Measurements from ENCODE around the gene DIPK2B. TPM values are rescaled to one million over a fixed set of nuclear protein-coding genes. Genes with fewer than 3 reads are reported as not detected.

DIPK2B gene
- total RNA-seq, 1 donor from 2014 or later = 13.2 TPM

DNA sequence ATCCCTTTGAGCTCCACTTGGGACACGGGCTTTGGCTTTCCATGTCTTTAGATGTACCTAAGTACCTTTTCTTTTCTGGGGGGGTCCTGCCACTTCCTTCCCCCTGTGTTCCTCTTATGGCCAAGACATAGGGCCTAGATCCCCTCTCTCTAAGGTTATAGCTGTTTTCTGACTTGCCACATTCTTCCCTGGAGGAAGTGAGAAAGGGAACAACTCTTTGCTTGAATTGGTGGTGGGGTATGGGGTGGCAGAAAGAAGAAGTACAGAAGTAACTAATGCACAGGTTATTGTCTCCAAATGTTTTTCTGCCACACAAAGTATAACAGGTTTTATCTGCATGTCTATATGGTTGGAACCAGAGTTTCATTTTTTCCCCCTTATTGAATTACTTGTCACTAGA, 29.7 kb upstream of the DIPK2B start:
- intact Hi-C loops (cut with micrococcal nuclease) = no loop called here
- Histone ChIP-seq H3K36me3 (no peaks in the 10 kb centered on the region), H3K27ac (replicated peaks) (no peak overlapping the region), H3K4me3 (no peak overlapping the region), H3K9me3 (replicated peaks) (no peaks in the 10 kb centered on the region), H3K27me3 (ENCODE audit: low read depth) (no peaks in the 10 kb centered on the region), H3K4me1 (no peaks in the 10 kb centered on the region)
- no peak for TF ChIP-seq CTCF (IDR thresholded peaks at IDR 0.05; ENCODE audit: borderline replicate concordance)
- DNase-seq = no peak

DNA sequence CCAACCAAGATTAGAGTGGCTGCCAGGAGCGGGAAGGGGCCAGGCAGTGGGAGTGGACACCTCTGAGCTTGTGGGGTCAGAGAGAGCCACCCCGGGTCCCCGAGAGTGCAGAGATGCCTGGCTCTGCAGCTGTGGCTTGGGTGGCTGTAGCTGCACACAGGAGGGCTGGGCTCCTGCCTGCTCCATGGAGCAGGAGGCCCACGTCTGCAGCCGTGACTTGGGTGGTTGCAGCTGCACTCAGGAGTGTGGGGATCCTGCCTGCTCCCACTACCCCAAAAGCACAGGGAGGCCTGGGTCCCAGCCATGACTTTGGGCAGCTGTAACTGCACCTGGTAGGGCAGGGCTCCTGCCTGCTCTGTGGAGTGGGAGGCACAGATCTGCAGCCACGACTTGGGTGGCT, 28.7 kb upstream of the DIPK2B start:
- no peaks in the 10 kb centered on the region for H3K9me3 ChIP-seq (replicated peaks)
- H3K4me1 ChIP-seq = no peaks in the 10 kb centered on the region
- H3K27me3 ChIP-seq (ENCODE audit: low read depth) = no peaks in the 10 kb centered on the region
- no peak for TF ChIP-seq CTCF (IDR thresholded peaks at IDR 0.05; ENCODE audit: borderline replicate concordance)
- DNase-seq = no peak
- no peak overlapping the region for H3K27ac ChIP-seq (replicated peaks)
- H3K4me3 ChIP-seq = no peak overlapping the region
- intact Hi-C loops (cut with micrococcal nuclease) = no loop called here
- no peaks in the 10 kb centered on the region for H3K36me3 ChIP-seq

DNA sequence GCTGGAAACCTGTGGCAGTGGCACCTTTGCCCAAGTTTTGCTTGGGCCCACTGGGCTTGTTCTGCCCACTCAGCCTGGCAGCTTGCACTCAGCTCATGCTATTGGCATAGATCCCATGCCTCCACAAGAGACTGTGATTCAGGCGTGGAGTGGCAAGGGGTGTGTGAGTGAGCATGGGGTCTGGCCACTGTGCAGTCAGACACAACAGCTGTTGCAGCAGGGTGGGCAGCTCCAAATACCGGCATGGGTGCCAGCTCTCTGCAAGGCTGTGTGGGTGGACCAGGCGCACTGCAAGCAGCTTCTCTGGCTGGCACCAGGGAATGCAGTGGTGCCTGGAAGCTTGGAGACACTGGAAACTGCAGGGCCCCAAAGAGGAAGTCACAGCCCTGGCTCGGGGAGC, 27.4 kb upstream of the DIPK2B start:
- no peak overlapping the region for H3K4me3 ChIP-seq
- no peak for TF ChIP-seq CTCF (IDR thresholded peaks at IDR 0.05; ENCODE audit: borderline replicate concordance)
- H3K36me3 ChIP-seq = no peaks in the 10 kb centered on the region
- no peak for DNase-seq
- H3K27ac ChIP-seq (replicated peaks) = no peak overlapping the region
- intact Hi-C loops (cut with micrococcal nuclease) = no loop called here
- H3K27me3 ChIP-seq (ENCODE audit: low read depth) = no peaks in the 10 kb centered on the region
- H3K4me1 ChIP-seq = no peaks in the 10 kb centered on the region
- no peaks in the 10 kb centered on the region for H3K9me3 ChIP-seq (replicated peaks)

- H3K36me3 ChIP-seq = no peaks in the 10 kb centered on the region
- H3K9me3 ChIP-seq (replicated peaks) = peaks cover 15% of the 10 kb centered on the region
- no peak overlapping the region for H3K4me3 ChIP-seq
- intact Hi-C loops (cut with micrococcal nuclease) = no loop called here
- DNase-seq = no peak
- no peak overlapping the region for H3K27ac ChIP-seq (replicated peaks)
- no peaks in the 10 kb centered on the region for H3K27me3 ChIP-seq (ENCODE audit: low read depth)
- TF ChIP-seq CTCF (IDR thresholded peaks at IDR 0.05; ENCODE audit: borderline replicate concordance) = no peak
- H3K4me1 ChIP-seq = no peaks in the 10 kb centered on the region
These were observed 7.6 kb upstream of the DIPK2B start for GRCh38 chrX:45208121-45208856.

DNA sequence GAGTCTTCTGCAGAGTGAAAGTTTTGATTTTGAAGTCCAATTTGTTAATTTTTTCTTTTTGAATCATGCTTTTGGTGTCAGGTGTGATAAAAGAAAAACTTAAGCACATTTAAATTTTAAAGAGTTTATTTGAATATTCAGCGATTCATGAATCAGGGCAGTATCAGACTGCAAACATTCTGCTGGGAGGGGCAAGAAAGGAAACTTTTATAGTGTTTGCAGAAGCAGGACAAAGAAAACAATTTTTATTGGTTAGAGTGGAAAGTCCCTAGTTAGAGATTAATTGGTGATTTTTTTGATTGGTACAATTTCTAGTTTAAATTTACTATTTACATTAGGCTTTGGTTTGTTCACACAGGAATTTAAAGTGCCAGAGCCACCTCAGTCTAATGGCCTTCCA, 1.5 kb upstream of the DIPK2B start:
- intact Hi-C loops (cut with micrococcal nuclease) = no loop called here
- Histone ChIP-seq H3K4me3 (no peak overlapping the region), H3K9me3 (replicated peaks) (peaks cover 11% of the 10 kb centered on the region), H3K36me3 (no peaks in the 10 kb centered on the region), H3K4me1 (no peaks in the 10 kb centered on the region), H3K27me3 (ENCODE audit: low read depth) (no peaks in the 10 kb centered on the region), H3K27ac (replicated peaks) (peak overlapping the region; percentile 82)
- no peak for DNase-seq
- TF ChIP-seq CTCF (IDR thresholded peaks at IDR 0.05; ENCODE audit: borderline replicate concordance) = no peak

Measured in left ventricle myocardium inferior (tissue), 1 donor.